SKM-1 (cell line): ENCODE results near the gene MAFF.
A peak's percentile ranks its signal among the peaks of the same experiment; 100 is the strongest.
"Not testable (repeated sequence)": the region's sequence is repeated elsewhere in the genome, so short reads cannot be mapped to it uniquely, and the experiment has no call there.

Experiments
- DNase-seq: peaks from one replicate; lab custom pipeline; 2025; ENCODE audit not compliant: unreplicated experiment; lab: John Stamatoyannopoulos, UW

The MAFF gene

DNA sequence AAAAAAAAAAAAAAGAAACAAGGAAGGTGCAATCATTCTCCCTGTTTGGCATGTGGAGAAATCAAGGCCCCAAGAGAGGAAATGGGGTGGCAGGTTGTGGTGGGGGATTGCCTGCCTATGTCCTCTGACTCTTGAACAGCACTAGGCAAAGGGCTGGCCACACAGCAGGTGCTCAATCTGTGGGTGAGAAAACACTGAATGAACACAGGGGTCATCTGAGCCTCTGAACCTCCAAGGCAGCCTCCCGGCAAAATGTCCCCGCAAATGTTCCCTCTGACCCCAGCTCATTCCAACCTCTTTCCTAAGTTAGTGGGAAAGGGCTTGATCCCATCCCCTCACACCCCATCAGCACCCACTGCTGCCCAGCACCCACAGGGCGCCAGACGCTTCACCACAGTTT lies 24.8 kb upstream of the MAFF start:
- DNase-seq: no peak

DNA sequence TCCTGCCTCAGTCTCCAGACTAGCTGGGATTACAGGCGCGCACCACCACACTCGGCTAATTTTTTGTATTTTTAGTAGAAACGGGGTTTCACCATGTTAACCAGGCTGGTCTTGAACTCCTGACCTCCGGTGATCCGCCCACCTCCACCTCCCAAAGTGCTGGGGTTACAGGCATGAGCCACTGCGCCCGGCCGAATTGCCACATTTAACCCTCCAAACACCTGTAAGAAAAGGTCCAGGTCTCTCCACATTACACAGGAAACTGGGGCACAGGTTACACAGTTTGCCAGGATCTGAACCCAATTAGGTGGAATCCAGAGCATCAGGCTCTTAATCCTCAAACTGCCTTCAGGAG lies 24.2 kb upstream of the MAFF start:
- not testable (repeated sequence) for DNase-seq

DNA sequence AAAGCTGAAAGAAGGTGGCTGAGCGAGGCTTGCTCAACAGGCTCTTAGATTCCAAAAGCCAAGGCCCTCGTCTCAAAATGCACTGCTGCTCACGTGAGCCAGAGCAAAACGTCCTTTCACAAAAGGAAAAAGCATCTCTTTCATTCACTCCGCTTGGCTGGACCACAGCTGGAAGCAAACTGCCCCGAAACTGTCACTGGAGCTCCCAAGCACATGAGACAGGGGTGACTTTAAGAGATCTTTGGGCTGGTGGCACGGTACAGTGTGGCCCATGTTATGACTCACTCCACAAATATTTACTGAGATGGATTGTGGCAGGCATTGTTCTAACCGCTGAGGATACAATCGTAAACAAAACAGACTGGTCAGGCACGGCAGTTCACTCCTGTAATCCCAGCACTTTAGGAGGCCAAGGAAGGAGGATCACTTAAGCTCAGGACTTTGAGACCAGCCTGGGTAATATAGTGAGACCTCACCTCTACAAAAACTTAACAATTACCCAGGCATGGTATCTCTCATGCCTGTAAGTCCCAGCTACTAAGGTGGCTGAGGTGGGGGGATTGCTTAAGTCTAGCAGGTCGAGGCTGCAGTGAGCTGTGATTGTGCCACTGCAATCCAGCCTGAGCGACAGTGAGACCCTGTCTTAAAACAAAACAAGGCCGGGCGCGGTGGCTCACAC lies 23.7 kb upstream of the MAFF start:
- no peak for DNase-seq

DNA sequence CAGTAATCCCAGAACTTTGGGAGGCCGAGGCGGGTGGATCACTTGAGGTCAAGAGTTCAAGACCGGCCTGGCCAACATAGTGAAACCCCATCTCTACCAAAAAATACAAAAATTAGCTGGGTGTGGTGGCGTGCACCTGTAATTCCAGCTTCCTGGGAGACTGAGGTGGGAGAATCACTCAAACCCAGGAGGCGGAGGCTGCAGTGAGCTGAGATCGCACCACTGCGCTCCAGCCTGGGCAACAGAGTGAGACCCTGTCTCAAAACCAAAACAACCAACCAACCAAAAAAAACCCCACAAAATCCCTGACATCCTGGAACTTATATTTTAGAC lies 23.2 kb upstream of the MAFF start:
- DNase-seq: not testable (repeated sequence)

DNA sequence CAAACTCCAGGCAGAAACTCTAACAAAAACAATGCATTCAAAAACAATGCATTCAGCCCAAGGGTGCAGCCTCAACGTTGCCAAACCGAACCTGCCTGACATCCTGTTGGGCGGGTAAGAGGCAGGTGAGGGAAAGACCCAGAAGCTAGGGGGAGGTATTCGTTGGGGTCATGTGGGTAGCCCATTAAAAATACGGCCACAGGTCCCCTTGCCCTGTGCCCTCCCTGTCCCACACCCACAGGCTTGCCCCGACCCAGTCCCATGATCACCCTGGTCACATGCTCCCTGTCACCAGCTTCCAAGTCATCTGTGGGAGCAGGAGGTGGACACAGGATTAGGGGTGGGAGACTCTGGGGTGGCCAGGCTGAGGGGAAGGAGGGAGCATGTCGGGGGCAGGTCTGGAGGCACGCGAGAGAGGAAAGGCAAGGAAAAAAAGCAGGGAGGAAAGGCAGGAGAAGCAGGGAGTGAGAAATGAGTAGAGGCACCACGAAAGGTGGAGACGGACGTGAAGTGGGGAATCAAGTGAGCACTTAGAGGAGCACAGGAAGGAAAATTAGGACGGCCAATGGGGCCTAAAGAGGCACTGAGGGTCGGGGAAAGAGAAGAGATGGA lies 20.8 kb upstream of the MAFF start:
- DNase-seq: no peak

DNA sequence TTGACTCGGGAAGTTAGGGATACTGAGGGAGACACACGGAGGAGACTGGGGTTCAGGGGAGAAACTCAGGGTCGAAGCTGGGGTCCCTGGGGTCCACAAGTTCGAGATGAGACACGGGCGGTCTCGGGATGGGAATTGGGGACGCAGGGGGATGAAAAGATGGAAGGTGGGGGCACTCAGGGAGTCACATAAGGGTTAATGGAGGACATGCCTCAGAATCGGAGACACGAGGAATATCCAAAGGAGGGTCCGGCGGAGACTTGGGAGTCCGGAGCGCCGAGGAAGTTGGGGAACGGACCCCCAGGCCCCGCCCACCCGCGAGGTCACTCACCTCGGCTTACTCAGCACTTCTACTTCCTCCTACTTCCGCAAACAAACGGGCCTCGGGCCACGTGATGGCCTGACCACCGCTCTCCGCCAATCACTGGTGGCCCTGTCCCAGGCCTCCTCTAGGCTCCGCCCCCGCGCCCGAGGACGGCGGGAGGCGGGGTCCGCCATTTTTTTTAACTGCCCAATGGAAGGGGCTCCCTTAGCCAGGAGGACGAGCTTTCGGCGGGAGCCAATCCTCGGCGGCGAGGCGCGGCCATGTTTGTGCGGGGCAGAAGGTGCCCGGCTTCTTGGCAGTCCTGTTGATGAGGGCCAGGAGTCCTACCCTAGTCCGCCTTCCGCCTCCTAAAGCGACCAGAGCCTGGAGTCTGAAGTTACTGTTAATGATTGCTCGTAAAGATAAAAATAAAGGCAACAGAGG lies 20.2 kb upstream of the MAFF start, which contains the start of gene PLA2G6:
Gene PLA2G6 (minus strand): TSS at position 378 of the 748 bp plus-strand sequence. CDS start 12,404 bp downstream, outside the sequence.
- peak; percentile 98 for DNase-seq

GRCh38 chr22:38184788-38185187 lies 17.0 kb upstream of the MAFF start:
- DNase-seq: no peak

DNA sequence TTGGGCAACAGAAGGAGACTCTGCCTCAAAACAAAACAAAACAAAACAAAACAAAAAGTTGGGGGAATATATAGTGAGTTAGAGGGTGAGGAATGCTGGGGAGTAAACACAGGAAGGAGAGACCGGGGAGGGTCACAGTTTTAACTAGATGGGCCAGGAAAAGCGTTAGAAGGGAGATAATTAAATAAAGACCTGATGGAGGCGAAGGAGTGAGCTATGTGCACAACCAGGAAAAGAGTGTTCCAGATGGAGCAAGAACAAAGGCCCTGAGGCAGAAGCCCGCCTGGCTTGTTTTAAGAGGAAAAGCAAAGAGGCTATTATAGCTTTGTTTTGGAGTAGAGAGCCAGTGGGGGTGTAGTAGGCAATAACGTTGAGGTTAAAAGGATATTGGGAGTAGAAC lies 15.4 kb upstream of the MAFF start:
- DNase-seq: no peak

DNA sequence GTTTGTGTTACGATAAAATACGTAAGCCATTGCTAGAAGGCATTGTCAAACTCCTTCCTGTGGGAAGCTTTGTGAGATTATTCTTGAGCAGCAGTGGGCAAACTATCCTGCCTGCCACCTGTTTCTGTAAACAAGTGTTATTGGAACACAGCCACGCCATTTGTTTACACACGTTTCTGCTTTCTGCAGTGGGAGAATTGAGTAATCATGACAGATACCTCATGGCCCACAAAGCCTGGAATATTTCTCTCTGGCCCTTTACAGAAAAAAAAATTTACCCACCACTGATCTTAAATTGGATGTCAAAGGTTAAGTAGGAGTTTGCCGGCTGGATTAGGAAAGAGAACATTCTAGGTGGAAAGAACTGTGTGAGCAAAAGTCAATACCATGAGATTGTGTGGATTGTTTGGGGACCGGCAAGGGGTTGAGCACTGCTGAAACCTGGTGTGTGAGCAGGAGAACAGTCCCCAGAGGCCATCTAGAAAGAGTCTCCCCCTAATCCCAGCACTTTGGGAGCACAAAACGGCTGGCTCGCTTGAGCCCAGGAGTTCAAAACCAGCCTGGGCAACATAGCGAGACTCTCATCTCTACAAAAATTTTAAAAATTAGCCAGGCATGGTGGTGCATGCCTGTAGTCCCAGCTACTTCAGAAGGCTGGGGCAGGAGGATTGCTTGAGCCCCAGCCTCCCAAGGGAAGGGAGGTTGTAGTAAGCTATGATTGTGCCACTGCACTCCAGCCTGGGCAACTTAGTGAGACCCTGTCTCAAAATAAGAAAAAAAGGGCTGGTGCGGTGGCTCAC lies 14.2 kb upstream of the MAFF start:
- no peak for DNase-seq

GRCh38 chr22:38189104-38189503 lies 12.7 kb upstream of the MAFF start:
- no peak for DNase-seq

GRCh38 chr22:38190581-38190980 lies 11.2 kb upstream of the MAFF start:
- DNase-seq: no peak

GRCh38 chr22:38191055-38191454 lies 10.7 kb upstream of the MAFF start:
- no peak for DNase-seq

DNA sequence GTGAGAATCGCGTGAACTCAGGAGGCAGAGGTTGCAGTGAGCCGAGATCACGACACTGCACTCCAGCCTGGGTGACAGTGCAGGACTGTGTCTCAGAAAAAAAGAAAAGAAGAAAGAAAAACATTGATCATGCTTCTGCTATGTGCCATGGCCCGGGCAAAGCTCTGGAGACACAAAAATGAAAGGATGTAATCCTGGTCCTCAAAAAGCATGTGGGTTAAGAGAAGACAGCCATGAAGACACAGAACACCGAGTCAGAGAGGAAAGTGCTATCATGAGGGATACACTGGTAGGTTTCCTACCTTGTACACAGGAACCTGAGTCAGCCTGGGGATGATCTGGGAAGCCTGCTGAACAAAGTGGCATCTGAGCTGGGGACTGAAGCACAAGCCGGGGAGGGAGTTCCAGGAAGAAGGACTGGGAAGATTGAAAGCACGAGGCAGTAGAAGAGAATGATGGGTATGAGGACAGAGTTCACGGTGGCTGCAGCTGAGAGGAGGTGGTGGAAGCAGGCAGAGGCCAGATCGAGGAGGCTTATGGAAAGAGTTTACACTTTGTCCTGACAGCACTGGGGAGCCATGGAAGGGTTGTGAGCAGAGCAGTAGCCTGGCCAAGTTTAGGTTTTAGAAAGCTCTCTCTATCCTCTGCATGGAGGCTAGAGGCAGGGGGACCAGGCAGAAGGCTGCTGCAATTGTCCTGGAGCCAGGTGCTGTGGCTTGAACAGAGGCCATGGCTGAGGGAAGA lies 9.9 kb upstream of the MAFF start:
- DNase-seq: no peak

DNA sequence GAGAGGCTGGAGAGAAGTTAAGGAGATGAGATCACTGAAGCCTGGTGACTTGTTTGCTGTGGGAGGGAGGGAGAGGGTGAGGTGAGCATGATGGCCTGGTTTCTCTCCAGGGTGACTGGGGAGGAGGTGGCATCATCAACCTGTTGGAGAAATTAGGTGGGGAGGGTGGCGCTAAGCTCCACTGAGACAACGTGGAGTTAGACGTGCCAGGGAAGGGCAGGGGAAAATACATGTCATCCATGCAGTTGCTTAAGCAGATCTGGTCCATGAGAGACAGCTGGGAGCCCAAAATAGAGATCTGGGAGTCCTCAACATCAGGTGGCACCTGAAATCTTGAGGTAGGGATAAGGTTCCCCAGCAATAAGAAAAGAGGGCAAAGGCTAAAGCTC lies 9.3 kb upstream of the MAFF start:
- no peak for DNase-seq

- DNase-seq: peak; percentile 84
Observed at GRCh38 chr22:38193580-38193979, 8.2 kb upstream of the MAFF start.

- no peak for DNase-seq
Observed at GRCh38 chr22:38196791-38197419, 4.9 kb upstream of the MAFF start.

GRCh38 chr22:38199826-38200559 lies 1.8 kb upstream of the MAFF start:
- DNase-seq: no peak

GRCh38 chr22:38201371-38201710 lies 453 bp upstream of the MAFF start:
- DNase-seq: no peak

DNA sequence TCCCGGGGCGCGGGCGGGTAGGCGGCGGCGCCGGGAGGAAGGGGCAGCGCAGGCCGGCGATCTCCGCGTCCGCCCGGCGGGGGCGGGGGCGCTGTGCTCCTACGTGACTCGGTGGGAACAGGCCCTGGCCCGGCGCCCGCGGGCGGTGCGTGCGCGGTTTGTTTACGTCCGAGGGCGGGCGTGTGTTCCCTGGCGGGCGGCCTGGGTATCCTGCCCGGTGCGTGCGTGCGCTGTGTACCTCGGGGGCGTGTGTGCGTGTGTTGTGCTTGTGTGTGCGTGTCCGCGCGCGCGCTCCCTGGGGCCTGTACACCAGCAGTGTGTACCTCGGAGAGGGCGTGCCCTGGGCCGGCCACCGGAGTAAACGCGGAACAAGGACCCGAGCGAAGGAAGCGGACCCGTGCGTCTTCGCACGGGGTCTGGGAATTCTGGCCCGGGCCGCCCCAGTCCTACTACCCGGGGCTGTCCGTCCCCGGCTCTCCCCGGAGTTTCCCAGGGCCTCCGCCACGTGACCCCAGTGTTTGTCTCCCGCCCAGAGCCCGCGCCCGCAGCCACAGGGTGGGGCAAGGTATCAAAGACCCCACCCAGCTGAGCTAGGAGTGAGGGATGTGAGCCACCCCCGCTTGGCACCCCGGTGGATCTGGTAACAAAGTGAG lies 769 bp downstream of the MAFF start:
- DNase-seq: no peak
